ENCODE data around the gene MACROD1. TPM values are rescaled to one million over a fixed set of nuclear protein-coding genes. Genes with fewer than 3 reads are reported as not detected.

The MACROD1 gene
- total and polyA plus RNA-seq, 2 of the 13 experiments (the other 11 are each of a cell fraction or from before 2014, with no cell fraction given): 23.1 to 34.5 TPM

DNA sequence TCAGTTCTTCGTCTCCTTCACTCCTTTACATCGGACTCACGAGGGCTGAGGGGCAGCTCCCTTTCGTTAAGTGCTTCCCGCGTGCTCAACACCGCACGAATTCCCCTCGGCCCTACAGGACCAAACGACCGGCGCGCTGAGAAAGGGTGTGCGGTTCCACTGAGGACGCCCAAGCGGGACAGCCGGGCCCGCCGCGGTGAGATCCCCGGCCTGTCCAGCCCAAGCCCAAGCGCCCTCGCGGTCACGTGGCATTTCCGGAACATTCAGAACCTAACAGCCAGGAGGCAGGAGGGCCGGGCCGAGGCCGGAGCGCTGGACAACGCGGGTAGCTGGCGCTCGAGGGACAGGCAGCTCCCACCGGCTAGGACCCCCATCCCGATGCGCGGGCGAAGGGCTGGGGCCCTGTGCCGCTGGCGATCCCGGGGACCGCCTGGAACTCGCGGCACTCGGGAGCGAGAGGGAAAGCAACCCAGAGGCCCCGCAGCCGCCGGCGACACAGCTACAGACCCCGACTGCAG, 19.3 kb upstream of the MACROD1 start (continued):
- TF ChIP-seq EEA1 (CRISPR knock-in tag; IDR thresholded peaks at IDR 0.05; ENCODE audit: borderline replicate concordance): peak; percentile 85; the same call in 1 of the 2 replicates
- TF ChIP-seq, protein P1, sequence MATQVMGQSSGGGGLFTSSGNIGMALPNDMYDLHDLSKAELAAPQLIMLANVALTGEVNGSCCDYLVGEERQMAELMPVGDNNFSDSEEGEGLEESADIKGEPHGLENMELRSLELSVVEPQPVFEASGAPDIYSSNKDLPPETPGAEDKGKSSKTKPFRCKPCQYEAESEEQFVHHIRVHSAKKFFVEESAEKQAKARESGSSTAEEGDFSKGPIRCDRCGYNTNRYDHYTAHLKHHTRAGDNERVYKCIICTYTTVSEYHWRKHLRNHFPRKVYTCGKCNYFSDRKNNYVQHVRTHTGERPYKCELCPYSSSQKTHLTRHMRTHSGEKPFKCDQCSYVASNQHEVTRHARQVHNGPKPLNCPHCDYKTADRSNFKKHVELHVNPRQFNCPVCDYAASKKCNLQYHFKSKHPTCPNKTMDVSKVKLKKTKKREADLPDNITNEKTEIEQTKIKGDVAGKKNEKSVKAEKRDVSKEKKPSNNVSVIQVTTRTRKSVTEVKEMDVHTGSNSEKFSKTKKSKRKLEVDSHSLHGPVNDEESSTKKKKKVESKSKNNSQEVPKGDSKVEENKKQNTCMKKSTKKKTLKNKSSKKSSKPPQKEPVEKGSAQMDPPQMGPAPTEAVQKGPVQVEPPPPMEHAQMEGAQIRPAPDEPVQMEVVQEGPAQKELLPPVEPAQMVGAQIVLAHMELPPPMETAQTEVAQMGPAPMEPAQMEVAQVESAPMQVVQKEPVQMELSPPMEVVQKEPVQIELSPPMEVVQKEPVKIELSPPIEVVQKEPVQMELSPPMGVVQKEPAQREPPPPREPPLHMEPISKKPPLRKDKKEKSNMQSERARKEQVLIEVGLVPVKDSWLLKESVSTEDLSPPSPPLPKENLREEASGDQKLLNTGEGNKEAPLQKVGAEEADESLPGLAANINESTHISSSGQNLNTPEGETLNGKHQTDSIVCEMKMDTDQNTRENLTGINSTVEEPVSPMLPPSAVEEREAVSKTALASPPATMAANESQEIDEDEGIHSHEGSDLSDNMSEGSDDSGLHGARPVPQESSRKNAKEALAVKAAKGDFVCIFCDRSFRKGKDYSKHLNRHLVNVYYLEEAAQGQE (IDR thresholded peaks at IDR 0.05; ENCODE audit: borderline replicate concordance in 1 of 2, low read depth in 1 of 2, low read length in 2 of 2): peak in 1 of 2 experiments; percentile 67; a peak in 2 of 4 replicates
- peak; percentile 38 for TF ChIP-seq HNRNPLL (IDR thresholded peaks at IDR 0.05; ENCODE audit: low read depth, low read length, poor library complexity, severe bottlenecking)
- peak; percentile 94 for TF ChIP-seq JARID2 (CRISPR knock-in tag; IDR thresholded peaks at IDR 0.05; ENCODE audit: insufficient replicate concordance)
- TF ChIP-seq, protein P2, sequence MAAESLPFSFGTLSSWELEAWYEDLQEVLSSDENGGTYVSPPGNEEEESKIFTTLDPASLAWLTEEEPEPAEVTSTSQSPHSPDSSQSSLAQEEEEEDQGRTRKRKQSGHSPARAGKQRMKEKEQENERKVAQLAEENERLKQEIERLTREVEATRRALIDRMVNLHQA (CRISPR knock-in tag; IDR thresholded peaks at IDR 0.05): no peak
- TF ChIP-seq ZFX (CRISPR knock-in tag; IDR thresholded peaks at IDR 0.05; ENCODE audit: low read depth): peak; percentile 98
- TF ChIP-seq, protein P3, sequence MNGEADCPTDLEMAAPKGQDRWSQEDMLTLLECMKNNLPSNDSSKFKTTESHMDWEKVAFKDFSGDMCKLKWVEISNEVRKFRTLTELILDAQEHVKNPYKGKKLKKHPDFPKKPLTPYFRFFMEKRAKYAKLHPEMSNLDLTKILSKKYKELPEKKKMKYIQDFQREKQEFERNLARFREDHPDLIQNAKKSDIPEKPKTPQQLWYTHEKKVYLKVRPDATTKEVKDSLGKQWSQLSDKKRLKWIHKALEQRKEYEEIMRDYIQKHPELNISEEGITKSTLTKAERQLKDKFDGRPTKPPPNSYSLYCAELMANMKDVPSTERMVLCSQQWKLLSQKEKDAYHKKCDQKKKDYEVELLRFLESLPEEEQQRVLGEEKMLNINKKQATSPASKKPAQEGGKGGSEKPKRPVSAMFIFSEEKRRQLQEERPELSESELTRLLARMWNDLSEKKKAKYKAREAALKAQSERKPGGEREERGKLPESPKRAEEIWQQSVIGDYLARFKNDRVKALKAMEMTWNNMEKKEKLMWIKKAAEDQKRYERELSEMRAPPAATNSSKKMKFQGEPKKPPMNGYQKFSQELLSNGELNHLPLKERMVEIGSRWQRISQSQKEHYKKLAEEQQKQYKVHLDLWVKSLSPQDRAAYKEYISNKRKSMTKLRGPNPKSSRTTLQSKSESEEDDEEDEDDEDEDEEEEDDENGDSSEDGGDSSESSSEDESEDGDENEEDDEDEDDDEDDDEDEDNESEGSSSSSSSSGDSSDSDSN (CRISPR knock-in tag; IDR thresholded peaks at IDR 0.05): peak; percentile 97
- TF ChIP-seq ZNF749 (CRISPR knock-in tag; IDR thresholded peaks at IDR 0.05; ENCODE audit: borderline replicate concordance): peak; percentile 62; the same call in 1 of the 2 replicates
- TF ChIP-seq ZNF12 (CRISPR knock-in tag; IDR thresholded peaks at IDR 0.05): peak; percentile 71; the same call in 1 of the 2 replicates
- TF ChIP-seq MAF1 (CRISPR knock-in tag; IDR thresholded peaks at IDR 0.05; ENCODE audit: borderline replicate concordance): no peak
- TF ChIP-seq RFX5 (IDR thresholded peaks at IDR 0.05; ENCODE audit: low read depth, low read length): no peak
- TF ChIP-seq MIER2 (CRISPR knock-in tag; IDR thresholded peaks at IDR 0.05): peak; percentile 52; the same call in 1 of the 2 replicates
- TF ChIP-seq PHF8 (CRISPR knock-in tag; IDR thresholded peaks at IDR 0.05): peak; percentile 91
- TF ChIP-seq, protein P4, sequence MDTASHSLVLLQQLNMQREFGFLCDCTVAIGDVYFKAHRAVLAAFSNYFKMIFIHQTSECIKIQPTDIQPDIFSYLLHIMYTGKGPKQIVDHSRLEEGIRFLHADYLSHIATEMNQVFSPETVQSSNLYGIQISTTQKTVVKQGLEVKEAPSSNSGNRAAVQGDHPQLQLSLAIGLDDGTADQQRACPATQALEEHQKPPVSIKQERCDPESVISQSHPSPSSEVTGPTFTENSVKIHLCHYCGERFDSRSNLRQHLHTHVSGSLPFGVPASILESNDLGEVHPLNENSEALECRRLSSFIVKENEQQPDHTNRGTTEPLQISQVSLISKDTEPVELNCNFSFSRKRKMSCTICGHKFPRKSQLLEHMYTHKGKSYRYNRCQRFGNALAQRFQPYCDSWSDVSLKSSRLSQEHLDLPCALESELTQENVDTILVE (CRISPR knock-in tag; IDR thresholded peaks at IDR 0.05): no peak
- TF ChIP-seq, protein P5, sequence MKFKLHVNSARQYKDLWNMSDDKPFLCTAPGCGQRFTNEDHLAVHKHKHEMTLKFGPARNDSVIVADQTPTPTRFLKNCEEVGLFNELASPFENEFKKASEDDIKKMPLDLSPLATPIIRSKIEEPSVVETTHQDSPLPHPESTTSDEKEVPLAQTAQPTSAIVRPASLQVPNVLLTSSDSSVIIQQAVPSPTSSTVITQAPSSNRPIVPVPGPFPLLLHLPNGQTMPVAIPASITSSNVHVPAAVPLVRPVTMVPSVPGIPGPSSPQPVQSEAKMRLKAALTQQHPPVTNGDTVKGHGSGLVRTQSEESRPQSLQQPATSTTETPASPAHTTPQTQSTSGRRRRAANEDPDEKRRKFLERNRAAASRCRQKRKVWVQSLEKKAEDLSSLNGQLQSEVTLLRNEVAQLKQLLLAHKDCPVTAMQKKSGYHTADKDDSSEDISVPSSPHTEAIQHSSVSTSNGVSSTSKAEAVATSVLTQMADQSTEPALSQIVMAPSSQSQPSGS (CRISPR knock-in tag; IDR thresholded peaks at IDR 0.05): peak; percentile 41
- TF ChIP-seq, protein P6, sequence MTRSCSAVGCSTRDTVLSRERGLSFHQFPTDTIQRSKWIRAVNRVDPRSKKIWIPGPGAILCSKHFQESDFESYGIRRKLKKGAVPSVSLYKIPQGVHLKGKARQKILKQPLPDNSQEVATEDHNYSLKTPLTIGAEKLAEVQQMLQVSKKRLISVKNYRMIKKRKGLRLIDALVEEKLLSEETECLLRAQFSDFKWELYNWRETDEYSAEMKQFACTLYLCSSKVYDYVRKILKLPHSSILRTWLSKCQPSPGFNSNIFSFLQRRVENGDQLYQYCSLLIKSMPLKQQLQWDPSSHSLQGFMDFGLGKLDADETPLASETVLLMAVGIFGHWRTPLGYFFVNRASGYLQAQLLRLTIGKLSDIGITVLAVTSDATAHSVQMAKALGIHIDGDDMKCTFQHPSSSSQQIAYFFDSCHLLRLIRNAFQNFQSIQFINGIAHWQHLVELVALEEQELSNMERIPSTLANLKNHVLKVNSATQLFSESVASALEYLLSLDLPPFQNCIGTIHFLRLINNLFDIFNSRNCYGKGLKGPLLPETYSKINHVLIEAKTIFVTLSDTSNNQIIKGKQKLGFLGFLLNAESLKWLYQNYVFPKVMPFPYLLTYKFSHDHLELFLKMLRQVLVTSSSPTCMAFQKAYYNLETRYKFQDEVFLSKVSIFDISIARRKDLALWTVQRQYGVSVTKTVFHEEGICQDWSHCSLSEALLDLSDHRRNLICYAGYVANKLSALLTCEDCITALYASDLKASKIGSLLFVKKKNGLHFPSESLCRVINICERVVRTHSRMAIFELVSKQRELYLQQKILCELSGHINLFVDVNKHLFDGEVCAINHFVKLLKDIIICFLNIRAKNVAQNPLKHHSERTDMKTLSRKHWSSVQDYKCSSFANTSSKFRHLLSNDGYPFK (CRISPR knock-in tag; IDR thresholded peaks at IDR 0.05; ENCODE audit: borderline replicate concordance): peak; percentile 86
- no peak for TF ChIP-seq TBL1XR1 (IDR thresholded peaks at IDR 0.05; ENCODE audit: borderline replicate concordance, low read length, partially characterized antibody)

Measured in HepG2 (cell line).